ENCODE measurements around the gene JAG1. TPM values are rescaled to one million over a fixed set of nuclear protein-coding genes. Genes with fewer than 3 reads are reported as not detected.

JAG1 gene
- total RNA-seq, 1 experiment from 2014 or later: 142 TPM

DNA sequence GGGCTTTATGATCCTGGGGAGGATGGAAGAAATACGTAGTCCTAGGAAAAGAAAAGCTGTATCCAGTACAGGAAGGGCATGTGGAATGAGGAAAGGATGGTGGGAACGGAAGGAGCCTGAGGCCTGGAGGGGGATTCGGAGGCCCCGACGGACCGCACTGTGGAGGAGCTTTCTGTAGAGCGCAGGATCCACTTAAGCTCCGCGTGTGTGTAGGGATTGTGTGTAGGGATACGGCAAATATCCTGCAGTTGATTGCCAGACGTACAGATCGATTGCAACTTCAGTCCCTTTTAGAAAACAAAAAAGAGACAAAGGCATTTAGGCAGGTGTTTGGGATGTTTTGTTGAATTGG lies 32.6 kb upstream of the JAG1 start:
- DNase-seq (ENCODE audit: low read depth): no peak
- in situ Hi-C loops (cut with HindIII; ENCODE audit: low pct_unique_long_range_greater_than_20kb, low sequenced_read_pairs): no loop called here

DNA sequence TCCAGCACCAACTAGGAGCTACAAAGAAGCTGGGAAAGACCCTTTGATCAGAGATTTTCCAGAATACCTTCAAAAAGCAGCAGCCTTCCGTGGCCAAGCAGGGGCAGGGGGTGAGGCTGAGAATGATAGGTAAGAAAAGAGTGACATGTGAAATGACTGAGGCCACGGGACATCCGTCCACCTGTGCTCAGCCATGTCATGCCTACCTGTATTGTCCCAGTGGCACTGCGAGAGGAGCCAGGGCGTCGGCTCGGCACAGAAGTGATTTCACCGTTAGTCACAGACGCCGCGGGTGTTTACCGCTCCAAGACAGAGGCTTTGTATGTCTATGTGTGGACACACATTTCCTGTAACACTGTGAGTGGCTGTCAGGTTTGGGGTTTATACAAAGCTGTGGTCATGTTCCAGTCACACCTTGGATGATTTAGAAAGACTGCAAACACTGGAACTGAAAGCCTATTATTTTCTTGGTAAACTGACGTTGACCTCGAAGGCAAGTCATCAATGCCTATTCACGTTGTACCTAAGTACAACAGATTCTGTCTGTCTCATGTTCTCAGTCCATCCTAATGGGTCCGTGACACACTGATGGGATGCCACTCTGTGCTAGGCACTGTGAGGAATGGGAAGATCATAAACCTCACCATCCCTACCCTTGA lies 32.1 kb upstream of the JAG1 start:
- DNase-seq (ENCODE audit: low read depth): peak; percentile 76
- in situ Hi-C loops (cut with HindIII; ENCODE audit: low pct_unique_long_range_greater_than_20kb, low sequenced_read_pairs): no loop called here

DNA sequence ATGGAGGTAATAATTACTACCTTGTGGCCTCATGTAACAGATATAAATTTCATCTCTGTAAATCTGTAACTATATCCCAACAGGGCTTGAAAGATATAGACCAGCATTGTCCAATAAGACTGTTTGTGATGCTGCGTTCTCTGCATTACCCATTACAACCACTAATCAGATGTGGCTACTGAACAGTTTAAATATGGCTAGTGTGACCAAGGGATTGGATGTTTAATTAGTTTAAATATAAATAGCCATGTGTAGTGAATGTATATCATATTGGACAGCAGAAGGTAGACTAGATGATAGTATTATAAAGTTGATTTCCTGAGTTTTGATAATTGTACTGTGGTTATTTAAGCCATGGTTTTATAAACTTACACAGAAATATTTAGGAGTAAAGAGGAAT lies 27.8 kb upstream of the JAG1 start:
- DNase-seq (ENCODE audit: low read depth): no peak
- in situ Hi-C loops (cut with HindIII; ENCODE audit: low pct_unique_long_range_greater_than_20kb, low sequenced_read_pairs): no loop called here

DNA sequence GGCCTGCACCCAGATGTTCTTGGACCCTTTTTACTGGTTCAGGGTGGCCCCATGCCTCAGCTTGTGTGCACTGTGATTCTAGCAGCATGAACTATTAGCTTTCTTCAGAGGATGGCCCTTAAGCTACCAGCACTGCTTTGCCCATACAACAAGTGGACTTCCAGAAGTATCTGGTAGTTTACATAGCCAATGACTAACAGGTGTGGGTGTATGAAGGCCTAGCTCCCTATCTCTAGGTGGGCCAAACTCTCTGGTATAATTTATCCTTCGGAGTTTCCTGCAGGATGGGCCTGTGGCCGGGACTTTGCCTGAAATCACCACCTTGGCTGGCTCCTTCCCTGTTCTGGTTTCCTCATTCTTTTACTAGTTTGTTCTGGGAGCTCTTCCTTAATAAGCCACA lies 26.1 kb upstream of the JAG1 start:
- DNase-seq (ENCODE audit: low read depth): no peak
- in situ Hi-C loops (cut with HindIII; ENCODE audit: low pct_unique_long_range_greater_than_20kb, low sequenced_read_pairs): no loop called here

DNA sequence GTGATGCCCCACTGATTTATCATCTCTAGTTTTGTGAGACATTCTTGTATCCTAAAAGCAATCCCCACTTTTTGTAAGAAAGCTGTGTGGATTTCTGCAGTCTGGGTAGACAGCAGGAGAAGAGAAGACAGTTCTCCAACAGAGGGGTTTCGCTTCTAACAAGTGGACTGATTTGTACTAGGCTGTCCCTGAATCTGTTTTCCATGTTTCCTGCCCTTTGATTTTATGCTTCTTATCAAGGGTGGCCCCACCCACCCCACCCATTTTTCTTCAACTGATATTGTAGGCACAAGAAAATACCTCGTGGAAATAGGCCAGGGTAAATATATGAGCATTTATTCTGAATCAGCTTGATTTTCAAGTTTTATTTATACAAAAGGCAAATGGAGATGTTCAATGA lies 25.7 kb upstream of the JAG1 start:
- in situ Hi-C loops (cut with HindIII; ENCODE audit: low pct_unique_long_range_greater_than_20kb, low sequenced_read_pairs): no loop called here
- no peak for DNase-seq (ENCODE audit: low read depth)

DNA sequence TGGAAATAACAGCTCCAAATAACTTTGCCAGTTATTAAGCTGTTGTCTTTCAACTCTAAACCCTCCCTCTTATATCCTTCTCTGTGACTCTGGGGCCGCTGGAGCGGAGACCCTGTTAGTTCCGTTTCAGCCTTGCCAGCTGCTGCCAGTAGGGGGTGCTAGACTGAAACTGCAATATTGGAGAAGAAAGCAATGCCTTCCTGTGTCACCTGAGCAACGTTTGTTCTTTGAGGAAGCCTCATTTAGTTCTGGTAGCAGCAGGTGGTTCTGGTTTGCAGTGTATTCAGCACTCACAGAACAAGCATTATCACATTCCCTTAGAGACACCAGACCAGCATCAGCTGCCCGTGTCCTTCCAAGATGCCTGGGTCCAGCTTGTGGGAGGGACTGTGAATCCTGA lies 22.9 kb upstream of the JAG1 start:
- in situ Hi-C loops (cut with HindIII; ENCODE audit: low pct_unique_long_range_greater_than_20kb, low sequenced_read_pairs): no loop called here
- no peak for DNase-seq (ENCODE audit: low read depth)

DNA sequence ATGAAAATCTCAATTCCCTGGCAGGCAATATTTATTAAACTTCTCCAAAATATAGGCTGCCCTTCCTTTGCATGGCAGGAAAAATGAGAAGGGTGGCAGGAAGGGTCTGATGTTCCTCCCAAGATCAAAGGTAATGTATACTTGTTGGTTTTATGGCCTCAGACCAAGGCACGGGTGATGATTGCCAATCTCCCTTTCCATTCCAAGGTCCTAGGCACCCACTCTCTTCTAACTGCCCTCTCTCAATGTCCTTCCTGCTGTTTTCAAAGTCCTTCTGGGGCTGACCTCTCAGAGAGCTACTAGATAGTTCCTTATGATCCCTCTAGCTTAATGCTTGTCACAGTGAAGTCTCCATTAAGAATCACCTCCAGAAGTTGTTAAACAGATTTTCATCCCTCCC lies 15.6 kb upstream of the JAG1 start:
- in situ Hi-C loops (cut with HindIII; ENCODE audit: low pct_unique_long_range_greater_than_20kb, low sequenced_read_pairs): no loop called here
- DNase-seq (ENCODE audit: low read depth): no peak

DNA sequence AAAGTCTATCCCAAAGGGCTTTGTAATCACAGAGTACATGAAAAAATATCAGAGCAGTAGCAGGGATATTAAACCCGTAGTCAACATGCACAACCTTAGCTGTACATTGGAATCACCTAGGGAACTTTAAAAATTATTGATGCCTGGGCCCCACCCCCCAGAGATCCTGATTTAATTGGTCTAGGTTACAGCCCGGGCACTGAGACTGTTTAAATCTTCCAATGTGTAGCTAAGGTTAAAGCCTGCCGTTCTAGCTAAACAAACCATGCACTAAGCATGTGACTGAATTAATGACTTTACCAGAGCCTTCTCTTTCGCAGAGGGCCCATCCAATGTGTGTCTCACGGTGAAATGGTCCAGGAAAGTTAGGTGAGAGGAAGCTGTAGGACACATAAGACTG lies 14.1 kb upstream of the JAG1 start:
- in situ Hi-C loops (cut with HindIII; ENCODE audit: low pct_unique_long_range_greater_than_20kb, low sequenced_read_pairs): no loop called here

DNA sequence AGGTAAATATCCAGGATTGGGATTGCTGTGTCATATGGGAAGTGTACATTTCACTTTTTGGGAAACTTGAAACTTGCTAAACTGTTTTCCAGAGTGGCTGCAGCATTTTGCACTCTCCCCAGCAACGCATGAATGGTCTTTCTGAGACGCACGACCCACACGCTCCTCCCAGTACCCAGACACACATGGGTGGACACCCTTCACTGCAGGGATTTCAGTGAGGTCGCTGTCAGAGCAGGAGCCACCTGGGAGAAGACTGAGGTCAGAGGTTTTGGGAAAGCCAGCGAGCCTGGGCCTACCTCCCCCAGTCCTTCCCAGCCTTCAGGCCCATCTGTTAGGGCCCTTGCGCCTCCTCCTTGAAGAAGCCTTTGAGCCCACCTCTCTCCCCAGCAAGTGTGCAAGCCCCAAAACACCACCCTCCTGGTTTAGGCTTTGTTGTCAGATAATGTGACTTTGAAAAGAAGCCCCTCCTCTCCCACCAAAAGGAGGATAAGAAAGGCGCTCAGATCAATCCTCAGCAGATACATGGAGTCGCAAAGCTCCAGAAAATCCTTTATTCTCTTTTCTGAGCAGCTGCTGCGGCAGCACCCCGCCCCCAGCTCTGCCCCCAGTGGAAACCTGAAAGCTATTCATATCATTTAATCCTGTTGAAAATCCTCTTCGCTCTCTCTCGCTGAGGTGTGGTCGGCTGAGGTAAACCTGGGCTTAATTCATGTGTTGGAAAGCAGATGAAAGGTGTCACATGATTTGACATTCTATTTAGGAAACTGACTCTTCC lies 12.7 kb upstream of the JAG1 start:
- in situ Hi-C loops (cut with HindIII; ENCODE audit: low pct_unique_long_range_greater_than_20kb, low sequenced_read_pairs): no loop called here
- DNase-seq (ENCODE audit: low read depth): peak; percentile 38

More for the DNA sequence above, 14.1 kb upstream of the JAG1 start:
- DNase-seq (ENCODE audit: low read depth): no peak

DNA sequence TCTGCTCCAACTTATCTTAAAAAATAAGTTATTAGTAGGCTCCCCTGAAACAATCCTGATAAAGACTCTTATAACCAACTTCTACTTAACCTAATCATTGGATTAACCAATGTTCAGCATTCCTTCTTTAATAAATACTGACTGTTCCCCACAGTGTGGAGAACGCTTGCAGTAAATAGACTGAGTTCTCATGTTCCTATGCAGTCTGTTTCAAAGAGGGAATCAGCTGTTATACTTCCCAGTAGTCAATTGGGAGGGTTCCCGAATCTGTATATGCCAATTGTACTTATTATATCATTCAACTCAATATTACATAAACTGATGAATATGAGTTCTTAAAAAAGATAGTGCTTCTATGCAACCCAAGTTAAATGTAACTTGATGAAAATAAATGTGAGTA lies 9.7 kb upstream of the JAG1 start:
- in situ Hi-C loops (cut with HindIII; ENCODE audit: low pct_unique_long_range_greater_than_20kb, low sequenced_read_pairs): no loop called here

DNA sequence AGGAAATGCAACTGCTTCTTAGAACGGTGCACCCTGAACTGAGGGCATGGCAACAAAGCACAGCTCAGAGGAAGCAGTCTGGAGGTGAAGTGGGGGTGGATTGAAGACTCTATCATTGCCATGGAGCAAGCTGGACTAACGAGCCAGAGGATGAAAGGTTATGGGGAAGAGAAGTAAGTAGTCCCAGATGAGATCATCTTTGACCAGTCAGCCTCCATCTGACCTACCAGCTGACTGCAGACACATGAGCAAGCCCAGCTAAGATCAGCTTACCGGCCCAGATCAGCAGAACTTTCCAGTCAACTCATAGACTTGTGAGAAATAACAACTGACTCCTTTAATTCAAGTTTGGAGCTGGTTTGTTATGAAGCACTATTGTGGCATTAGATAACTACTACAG lies 9.1 kb upstream of the JAG1 start:
- in situ Hi-C loops (cut with HindIII; ENCODE audit: low pct_unique_long_range_greater_than_20kb, low sequenced_read_pairs): no loop called here
- no peak for DNase-seq (ENCODE audit: low read depth)

More for the DNA sequence above, 9.7 kb upstream of the JAG1 start:
- no peak for DNase-seq (ENCODE audit: low read depth)

DNA sequence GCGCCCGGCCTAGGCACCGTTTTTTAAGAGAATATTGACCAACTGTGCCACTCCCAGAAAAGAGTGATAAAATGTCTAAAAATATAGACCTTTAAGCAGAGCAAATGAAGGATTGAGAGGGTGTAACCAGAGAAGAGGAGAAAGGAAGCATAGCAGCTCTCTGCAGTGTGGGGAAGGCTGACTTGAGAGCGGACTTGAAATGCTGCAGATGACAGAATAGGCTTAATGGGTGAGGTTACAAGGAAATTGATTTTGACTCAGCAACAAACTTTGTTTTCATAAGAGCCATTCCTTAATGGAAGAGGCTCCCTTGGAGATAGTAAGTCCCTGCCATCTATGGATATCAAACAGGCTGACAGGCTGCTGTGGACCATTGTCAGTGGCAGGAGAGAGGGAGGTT lies 7.7 kb upstream of the JAG1 start:
- in situ Hi-C loops (cut with HindIII; ENCODE audit: low pct_unique_long_range_greater_than_20kb, low sequenced_read_pairs): no loop called here

DNA sequence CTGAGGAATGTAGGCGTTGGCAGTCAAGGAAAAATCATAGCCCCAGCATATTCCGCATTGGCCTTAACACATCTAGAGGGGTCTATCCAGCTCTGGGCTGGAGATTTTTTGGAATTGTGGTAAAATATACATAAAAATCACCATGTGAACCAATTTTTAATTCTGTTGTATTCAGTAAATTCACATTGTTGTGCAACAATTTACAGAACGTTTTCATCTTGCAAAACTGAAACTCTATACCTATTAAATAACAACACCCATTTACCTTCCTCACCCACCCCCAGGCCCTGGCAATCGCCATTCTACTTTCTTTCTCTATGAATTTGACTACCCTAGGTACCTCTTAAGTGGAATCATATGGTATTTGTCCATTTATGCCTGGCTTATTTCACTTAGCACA lies 6.8 kb upstream of the JAG1 start:
- DNase-seq (ENCODE audit: low read depth): no peak
- in situ Hi-C loops (cut with HindIII; ENCODE audit: low pct_unique_long_range_greater_than_20kb, low sequenced_read_pairs): no loop called here

More for the DNA sequence above, 7.7 kb upstream of the JAG1 start:
- DNase-seq (ENCODE audit: low read depth): no peak

DNA sequence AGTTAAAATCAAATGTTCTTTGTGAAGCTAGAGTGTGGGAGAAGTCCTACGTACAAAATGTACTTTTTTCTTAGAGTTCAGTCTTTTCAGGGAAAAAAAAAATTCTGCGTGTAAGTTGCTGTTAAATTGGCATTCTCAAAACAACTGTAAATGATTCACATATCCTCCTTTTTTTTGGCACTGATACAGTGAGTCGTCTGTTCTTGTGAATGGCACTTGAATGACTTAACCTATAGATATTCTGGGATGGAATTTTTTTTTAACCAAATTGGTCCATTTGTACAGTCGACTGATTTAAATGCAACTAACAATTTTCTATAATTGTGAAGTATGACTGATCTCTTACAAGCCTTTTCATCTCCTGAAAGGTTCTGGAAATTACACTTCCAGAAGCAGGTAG lies 5.5 kb upstream of the JAG1 start:
- in situ Hi-C loops (cut with HindIII; ENCODE audit: low pct_unique_long_range_greater_than_20kb, low sequenced_read_pairs): no loop called here
- DNase-seq (ENCODE audit: low read depth): no peak

DNA sequence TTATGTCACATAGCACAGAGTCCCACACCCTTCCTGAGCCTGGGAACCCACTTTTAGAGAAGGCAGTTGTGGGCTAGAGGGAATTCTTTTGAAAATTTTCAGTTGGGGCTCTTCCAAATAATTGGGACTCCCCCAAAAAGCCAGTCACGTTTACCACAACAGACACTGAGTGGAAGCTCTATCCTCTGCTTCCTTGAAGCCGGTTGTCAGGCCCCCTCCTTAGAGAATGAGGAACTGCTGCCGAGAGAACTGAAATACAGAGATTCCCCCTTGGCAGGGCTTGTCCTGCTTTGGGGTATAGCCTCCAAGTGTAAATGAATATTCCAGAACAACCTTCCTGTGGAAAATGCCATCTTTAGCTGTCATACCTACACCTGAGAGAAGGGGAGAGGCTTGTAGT lies 2.7 kb upstream of the JAG1 start:
- DNase-seq (ENCODE audit: low read depth): no peak

DNA sequence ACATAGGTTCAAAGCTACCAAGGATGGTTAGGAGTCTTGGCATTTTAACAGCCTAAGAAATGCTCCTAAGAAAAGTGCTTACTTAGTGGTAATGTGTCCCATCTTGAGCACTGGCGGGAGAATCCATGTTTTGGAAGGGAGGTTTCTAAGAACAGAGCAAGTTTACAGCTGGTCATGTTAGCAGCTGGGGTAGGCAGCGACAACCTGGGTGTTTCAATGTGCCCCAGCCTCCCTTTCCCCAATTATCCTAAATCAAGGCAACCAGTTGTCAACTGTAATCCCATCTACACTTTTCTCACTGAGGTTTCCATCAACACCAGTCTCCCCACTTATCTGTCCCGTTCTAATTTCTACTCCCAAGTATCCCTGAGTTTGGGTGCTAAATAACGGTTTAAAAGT lies 1.6 kb upstream of the JAG1 start:
- DNase-seq (ENCODE audit: low read depth): no peak
- in situ Hi-C loops (cut with HindIII; ENCODE audit: low pct_unique_long_range_greater_than_20kb, low sequenced_read_pairs): no loop called here

More for the DNA sequence above, 2.7 kb upstream of the JAG1 start:
- in situ Hi-C loops (cut with HindIII; ENCODE audit: low pct_unique_long_range_greater_than_20kb, low sequenced_read_pairs): no loop called here

DNA sequence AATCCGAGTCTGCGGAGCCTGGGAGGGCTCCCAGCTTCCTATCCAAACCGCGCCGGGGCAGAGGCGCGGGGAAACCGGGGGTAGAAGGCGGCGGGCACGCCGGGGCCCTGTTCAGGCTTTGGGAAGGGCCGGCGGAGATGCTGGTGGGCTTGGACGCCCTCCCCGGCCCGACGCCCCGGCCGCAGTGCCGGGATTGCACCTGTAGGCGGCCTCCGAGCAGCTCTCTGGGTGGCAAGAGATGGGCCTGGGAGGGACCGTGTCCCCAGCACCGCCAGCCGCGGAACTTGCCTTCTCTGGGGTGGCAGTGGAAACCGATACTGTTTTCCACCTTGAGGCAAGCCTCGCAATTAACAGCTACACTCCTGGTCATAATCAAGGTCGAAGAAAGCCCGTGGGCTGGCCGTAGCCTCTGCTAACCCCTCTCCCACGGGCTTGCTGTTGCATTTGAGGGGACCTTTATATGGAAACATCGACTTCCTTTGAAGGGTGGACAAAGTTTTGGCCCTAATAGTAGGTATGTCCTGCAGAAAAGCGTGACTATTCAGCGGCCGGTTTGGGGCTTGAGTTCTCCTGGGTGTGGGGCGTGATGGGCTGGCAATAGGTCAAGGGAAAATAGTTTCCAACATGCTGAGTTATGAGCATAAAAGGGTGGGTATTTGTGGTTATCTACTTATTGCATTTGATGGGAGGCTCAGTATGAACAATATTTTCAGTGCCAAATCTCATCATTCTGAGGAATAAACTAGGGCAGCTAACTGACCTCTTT lies 1.1 kb upstream of the JAG1 start:
- DNase-seq (ENCODE audit: low read depth): peak; percentile 91
- in situ Hi-C loops (cut with HindIII; ENCODE audit: low pct_unique_long_range_greater_than_20kb, low sequenced_read_pairs): no loop called here

DNA sequence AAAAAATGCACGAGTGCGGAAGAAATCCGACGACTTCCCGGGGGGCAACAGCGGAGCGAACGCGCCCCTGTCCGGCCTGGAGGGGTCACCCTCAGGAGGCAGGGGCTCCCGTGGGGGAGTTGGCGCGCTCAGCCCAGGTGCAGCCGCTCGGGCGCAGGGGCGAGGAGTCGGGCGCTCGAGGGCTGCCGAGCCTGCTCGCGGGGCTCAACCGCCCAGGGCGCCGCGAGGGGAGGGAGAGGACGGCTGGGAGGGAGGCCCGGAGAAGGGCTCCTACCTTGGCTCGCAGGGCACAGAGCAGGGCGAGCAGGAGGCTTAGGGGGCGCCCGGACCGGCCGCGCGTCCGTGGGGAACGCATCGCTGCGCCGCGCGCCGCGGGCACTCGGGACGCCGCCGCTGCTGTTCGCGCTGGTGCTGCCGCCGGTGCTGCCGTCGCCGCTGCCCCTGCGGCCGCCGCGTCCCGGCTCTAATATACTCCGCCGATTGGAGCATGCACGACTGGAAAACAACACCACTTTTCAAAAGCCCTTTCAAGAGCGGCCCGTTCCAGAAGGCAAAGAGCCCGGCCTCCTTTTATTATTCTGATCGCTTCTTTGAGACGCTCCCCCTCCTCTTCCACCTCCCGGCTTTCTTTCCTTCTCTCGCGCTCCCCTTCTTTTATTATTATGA lies 490 bp downstream of the JAG1 start:
- in situ Hi-C loops (cut with HindIII; ENCODE audit: low pct_unique_long_range_greater_than_20kb, low sequenced_read_pairs): no loop called here
- DNase-seq (ENCODE audit: low read depth): no peak

DNA sequence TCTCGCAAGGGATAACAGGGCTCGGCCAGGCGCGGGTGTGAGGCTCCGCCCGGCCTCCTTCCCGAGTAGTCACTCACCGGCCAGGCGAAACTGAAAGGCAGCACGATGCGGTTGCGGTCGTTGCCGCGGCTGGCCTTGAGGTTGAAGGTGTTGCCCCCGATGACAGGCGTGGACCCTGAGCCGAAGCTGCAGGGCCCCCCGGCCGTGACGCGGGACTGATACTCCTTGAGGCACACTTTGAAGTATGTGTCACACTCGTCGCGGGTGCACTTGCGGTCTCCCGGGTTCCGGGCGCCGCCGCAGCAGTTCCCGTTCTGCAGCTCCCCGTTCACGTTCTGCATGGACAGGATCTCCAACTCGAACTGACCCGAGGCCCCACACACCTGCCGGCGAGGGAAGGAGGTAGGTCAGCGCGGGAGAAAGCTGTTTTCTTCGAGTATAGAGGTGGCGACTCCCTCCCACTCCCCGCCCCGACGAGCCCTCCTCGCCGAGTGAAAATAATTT lies 1.1 kb downstream of the JAG1 start:
- DNase-seq (ENCODE audit: low read depth): no peak
- in situ Hi-C loops (cut with HindIII; ENCODE audit: low pct_unique_long_range_greater_than_20kb, low sequenced_read_pairs): no loop called here
